AG09319 (cell line): ENCODE results near the gene MRPL44.

ENCODE experiments used
- DNase-seq: peaks from one replicate; pipeline ENCODE4 v3.0.0-alpha.2; 2010; ENCODE audit warnings: low read depth; ENCODE audit errors: extremely low read depth
- CTCF ChIP-seq: IDR thresholded peaks from 2 replicates; pipeline ENCODE4 v1.5.1; 2011; ENCODE audit warnings: low read depth, mild to moderate bottlenecking, inconsistent platforms, low read length, moderate library complexity

The MRPL44 gene

DNA sequence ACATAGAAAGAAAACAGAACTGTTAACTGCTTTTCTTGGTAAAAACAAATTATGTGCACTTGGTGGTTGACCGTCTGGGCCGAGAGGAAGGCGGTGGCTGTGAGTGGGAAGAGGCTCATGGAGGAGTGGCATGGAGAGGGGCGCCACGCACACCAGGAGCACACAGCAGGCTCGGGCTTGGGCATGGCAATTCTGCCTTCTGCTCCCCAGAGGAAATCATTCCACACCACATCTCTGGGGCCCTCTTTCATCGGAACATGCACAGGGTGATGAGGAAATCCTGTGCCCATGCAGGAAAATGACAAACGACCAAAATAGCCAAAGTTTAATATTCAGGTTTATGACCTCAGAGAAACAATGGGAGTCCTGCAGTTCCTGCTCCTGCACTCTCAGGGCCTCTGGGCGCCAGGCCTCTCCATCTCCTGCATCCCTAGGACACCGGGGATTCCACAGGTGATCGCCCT lies 38.6 kb upstream of the MRPL44 start:
- DNase-seq, result no peak
- TF ChIP-seq CTCF, result no peak

DNA sequence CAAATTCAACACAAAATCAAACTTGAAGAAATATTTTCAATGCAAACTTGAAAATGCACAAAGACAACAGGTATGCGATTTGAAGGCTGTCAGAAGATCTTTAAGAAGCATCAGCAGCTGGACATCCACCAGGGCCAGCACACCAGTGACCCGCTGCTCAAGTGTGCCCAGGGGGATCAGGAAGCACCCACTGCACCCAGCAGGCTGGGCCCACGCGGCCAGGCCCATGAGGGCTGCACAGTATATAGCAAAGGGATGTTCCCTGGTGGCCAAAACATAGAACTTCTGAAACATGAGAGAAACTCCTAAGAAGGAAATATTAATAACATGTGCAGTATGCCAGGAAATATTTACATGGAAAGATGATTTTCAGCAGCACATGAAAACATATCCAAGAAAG lies 37.2 kb upstream of the MRPL44 start:
- no peak for DNase-seq
- no peak for TF ChIP-seq CTCF

DNA sequence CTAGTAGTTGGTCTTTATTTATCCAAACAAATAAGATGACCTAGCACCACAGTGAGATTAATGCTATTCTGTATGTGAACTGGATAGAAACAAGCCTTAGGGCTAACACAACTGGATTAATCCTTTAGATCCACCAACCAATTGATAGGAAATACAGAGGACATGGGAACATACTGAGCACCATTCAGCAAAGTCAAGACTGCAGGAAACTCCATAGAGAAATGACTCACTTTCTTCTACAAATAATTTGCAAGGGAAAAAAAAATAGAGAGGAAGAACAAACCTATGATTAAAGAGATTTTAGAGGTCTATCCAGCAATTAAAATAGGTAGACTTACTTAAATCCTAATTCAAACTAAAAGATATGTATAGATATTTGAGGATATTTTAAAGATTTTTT lies 36.1 kb upstream of the MRPL44 start:
- TF ChIP-seq CTCF, result no peak
- no peak for DNase-seq

- no peak for DNase-seq
- no peak for TF ChIP-seq CTCF
Observed at GRCh38 chr2:223922308-223922707, 35.0 kb upstream of the MRPL44 start.

GRCh38 chr2:223923976-223924375 lies 33.3 kb upstream of the MRPL44 start:
- TF ChIP-seq CTCF, result no peak
- no peak for DNase-seq

- TF ChIP-seq CTCF, result no peak
- no peak for DNase-seq
Observed at GRCh38 chr2:223925106-223925505, 32.2 kb upstream of the MRPL44 start.

- DNase-seq, result no peak
- no peak for TF ChIP-seq CTCF
Observed at GRCh38 chr2:223928113-223929006, 28.9 kb upstream of the MRPL44 start.
